DOHH2 (cell line): ENCODE data around the gene PTEN.

Source experiments
- EZH2phosphoT487 ChIP-seq: fragments of 200-600 bp; sonication (generic); IDR thresholded peaks from 2 replicates; pipeline ENCODE4 v1.6.1; 2017; ENCODE audit warnings: borderline replicate concordance, mild to moderate bottlenecking, antibody characterized with exemption, low read length, moderate library complexity, mixed read lengths
- TF ChIP-seq, protein P1 (sequence below): fragments of 200-600 bp; sonication (generic); IDR thresholded peaks from one replicate; pipeline ENCODE4 v1.5.1; 2014; ENCODE audit warnings: antibody characterized with exemption, mild to moderate bottlenecking, low read depth, low read length; ENCODE audit not compliant: poor library complexity, severe bottlenecking

DNA sequence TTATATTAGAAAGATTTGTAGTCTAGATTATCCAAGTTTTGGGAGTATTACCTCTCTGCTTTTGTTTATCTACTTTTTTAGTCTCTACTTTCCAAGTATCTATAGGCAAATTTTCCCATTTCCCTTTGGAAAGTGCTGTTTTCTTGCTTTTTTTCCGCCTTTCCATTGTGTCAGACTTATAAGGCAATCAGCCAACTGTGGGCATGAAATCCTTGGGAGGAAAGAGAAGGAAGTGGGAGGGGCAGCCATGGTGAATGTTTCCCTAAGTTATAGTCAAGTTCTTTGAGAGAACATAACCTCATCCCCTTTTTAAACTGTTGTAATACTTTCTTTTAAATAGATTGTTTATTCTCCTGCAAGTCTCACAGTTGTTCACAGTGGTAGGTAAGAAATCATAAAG lies 52.6 kb downstream of the PTEN start:
- TF ChIP-seq, protein P1, sequence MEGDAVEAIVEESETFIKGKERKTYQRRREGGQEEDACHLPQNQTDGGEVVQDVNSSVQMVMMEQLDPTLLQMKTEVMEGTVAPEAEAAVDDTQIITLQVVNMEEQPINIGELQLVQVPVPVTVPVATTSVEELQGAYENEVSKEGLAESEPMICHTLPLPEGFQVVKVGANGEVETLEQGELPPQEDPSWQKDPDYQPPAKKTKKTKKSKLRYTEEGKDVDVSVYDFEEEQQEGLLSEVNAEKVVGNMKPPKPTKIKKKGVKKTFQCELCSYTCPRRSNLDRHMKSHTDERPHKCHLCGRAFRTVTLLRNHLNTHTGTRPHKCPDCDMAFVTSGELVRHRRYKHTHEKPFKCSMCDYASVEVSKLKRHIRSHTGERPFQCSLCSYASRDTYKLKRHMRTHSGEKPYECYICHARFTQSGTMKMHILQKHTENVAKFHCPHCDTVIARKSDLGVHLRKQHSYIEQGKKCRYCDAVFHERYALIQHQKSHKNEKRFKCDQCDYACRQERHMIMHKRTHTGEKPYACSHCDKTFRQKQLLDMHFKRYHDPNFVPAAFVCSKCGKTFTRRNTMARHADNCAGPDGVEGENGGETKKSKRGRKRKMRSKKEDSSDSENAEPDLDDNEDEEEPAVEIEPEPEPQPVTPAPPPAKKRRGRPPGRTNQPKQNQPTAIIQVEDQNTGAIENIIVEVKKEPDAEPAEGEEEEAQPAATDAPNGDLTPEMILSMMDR, result no peak
- no peak for TF ChIP-seq EZH2phosphoT487
